ENCODE results near the gene SLC31A1.

Gene SLC31A1

GRCh38 chr9:113296796-113297558 lies 75.6 kb downstream of the SLC31A1 start:
- no peak overlapping the region for H3K4me3 ChIP-seq
- H3K27ac ChIP-seq, result no peak overlapping the region

- Histone ChIP-seq H3K27ac (no peak overlapping the region), H3K4me3 (no peak overlapping the region)
These were observed 77.0 kb downstream of the SLC31A1 start for GRCh38 chr9:113298311-113298710.

- no peak overlapping the region for H3K4me3 ChIP-seq
- H3K27ac ChIP-seq, result no peak overlapping the region
These were observed 77.8 kb downstream of the SLC31A1 start for GRCh38 chr9:113298924-113299770.

GRCh38 chr9:113299800-113300292 lies 78.5 kb downstream of the SLC31A1 start:
- Histone ChIP-seq H3K4me3 (no peak overlapping the region), H3K27ac (no peak overlapping the region)

GRCh38 chr9:113301548-113301947 lies 80.2 kb downstream of the SLC31A1 start:
- no peak overlapping the region for H3K27ac ChIP-seq
- H3K4me3 ChIP-seq, result no peak overlapping the region

- H3K27ac ChIP-seq, result no peak within 1 kb of the TSS
- H3K4me3 ChIP-seq, result no peak within 1 kb of the TSS
These were observed 81.6 kb downstream of the SLC31A1 start, which contains the start of gene RNF183 for GRCh38 chr9:113302792-113303418. RNF183 (minus strand) TSS chr9:113303376; CDS start chr9:113298184, 5,192 bp downstream.

- Histone ChIP-seq H3K27ac (no peak overlapping the region), H3K4me3 (no peak overlapping the region)
These were observed 85.2 kb downstream of the SLC31A1 start for GRCh38 chr9:113306566-113306965.

- Histone ChIP-seq H3K27ac (no peak overlapping the region), H3K4me3 (no peak overlapping the region)
These were observed 86.1 kb downstream of the SLC31A1 start for GRCh38 chr9:113307396-113307975.

- Histone ChIP-seq H3K4me3 (no peak overlapping the region), H3K27ac (no peak overlapping the region)
These were observed 88.0 kb downstream of the SLC31A1 start for GRCh38 chr9:113309204-113309813.

- H3K4me3 ChIP-seq, result no peak overlapping the region
- H3K27ac ChIP-seq, result peak overlapping the region in 1 of 21 experiments; percentile 5
These were observed 89.2 kb downstream of the SLC31A1 start for GRCh38 chr9:113310538-113310937.

GRCh38 chr9:113311961-113312360 lies 90.6 kb downstream of the SLC31A1 start:
- Histone ChIP-seq H3K4me3 (no peak overlapping the region), H3K27ac (no peak overlapping the region)

- Histone ChIP-seq H3K27ac (no peak overlapping the region), H3K4me3 (no peak overlapping the region)
These were observed 91.9 kb downstream of the SLC31A1 start for GRCh38 chr9:113313261-113313660.
